Activated CD4-positive, CD25-positive, alpha-beta regulatory T cell treated with anti-CD3 and anti-CD28 coated beads, Interleukin-2, amount 50 U/mL, for 24 hours (primary cell): ENCODE measurements around the gene TXNRD2.
A peak's percentile ranks its signal among the peaks of the same experiment; 100 is the strongest.

Source experiments
- ATAC-seq, 2 donors: fragments of 150-1000 bp; cut with Tn5 transposase; one replicate each; pipeline ENCODE4 v1.10.0; 2021; ENCODE audit warnings: mild to moderate bottlenecking in 1 of 2, moderate library complexity in 1 of 2

The TXNRD2 gene

DNA sequence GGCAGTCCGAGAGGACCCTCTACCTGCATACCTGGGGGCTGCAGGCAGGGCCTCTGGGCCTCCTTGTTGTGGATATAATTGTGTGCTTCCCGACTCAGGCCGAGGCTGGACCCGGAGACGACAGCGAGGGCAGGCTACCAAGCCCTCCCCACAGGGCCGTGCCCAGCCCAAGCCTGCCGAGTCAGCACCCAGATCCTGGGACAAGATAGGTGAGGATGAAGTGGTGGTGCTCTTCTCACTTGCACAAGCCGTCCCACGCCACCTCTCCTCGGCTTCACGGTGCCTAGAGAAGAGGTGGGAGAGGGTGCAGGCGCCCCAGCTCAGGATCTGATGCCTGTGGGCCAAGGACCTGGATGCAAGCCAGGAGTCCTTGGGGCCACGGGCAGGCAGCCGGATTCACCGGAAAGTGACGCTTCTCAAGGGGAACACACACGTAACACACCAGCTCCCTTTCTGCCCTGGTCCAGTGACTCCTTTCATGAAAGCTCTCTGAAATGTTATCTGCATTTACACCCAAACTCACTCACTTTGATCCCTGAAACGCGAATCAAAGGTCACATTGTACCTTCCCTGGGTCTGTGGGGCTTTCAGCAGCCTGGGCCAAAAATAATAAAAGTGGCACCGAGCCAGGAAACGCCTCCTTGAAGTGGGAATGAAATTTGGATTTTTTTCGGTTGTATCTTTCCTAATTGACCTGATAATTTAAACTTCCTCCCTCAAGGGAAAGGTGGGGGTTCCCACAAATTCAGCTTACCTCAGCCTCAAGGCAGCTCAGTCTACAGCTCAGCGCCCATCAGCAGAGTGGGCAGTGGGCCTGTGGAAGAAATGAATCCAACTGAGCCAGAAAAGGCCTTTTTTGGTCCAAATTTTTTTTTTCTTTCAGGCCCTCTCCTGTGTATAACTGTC is 85.9 kb downstream of the TXNRD2 start:
- peak; percentile 24 to 30 for ATAC-seq

DNA sequence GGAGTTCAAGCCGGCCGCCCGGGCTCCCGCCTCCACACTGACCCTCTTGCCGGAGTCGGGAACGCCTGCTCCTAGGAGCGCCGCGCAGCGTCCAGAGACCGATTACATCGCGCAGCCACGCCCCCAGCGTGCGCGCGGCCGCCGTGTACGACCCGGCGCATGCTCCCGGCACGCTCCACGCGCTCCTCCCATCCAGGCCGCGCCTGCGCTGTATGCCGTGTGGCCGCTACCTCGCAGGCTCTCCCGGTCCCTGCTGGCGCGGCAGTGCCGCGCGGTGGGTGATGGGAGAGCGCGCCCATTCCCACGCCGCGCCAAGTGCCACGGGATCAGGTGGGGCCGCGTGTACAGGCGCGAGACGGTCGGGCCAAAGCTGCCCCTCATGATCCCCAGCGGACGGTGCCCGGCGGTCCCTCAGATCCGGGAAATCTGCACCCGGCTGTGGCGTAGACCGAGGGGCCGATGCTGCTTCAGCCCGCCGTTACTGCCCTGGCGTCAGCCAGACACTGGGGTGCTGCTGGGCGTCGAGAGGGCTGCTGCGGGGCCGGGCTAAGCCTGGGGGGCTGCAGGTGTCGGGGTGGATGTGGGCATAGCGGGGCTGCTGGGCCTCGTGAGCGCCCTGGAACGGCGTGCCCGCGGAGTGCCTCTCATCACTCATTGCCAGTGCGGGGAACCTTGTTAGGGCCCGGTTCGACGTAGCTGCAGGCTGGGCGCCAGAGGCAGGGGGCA is 86.7 kb downstream of the TXNRD2 start, which contains the start of the genes GNB1L and RTL10:
GNB1L (minus strand) TSS at position 97 of the 726 bp plus-strand sequence. CDS start 33,519 bp downstream, outside the sequence.
RTL10 (minus strand) TSS at position 97 of the 726 bp plus-strand sequence. CDS start 2,613 bp downstream, outside the sequence.
- peak; percentile 91 to 92 for ATAC-seq

- ATAC-seq: no peak
Measured at GRCh38 chr22:19853879-19854777, 87.5 kb downstream of the TXNRD2 start.

- no peak for ATAC-seq
Measured at GRCh38 chr22:19853058-19853878, 88.3 kb downstream of the TXNRD2 start.

DNA sequence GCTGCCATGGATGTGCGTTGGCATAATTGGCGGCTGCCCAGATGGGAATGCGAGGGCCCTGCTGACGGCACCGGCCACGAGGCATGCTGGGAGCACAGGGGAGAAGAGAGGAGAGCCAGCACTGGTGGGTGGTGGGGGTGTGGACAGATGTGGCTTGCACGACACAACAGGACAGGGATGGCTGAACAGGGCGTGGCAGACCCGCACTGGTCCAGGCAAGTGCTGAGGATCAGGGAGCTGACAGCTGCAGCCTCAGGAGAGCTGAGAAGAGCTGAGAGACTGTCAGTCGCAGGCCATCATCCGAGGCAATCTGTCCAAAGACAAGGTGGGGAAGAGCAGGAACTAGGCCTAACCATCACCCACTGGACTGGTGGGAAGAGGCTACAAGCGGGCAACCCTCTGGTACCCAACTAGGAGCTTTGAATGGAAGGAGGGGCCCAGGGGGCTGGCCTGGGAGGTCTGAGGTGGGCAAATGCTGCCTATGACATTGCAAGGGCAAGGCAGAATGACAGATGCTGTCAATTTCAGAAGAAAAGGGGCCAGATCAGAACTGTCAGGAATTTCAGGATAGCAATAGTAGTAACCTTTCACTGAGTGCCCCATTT is 89.3 kb downstream of the TXNRD2 start:
- no peak for ATAC-seq

DNA sequence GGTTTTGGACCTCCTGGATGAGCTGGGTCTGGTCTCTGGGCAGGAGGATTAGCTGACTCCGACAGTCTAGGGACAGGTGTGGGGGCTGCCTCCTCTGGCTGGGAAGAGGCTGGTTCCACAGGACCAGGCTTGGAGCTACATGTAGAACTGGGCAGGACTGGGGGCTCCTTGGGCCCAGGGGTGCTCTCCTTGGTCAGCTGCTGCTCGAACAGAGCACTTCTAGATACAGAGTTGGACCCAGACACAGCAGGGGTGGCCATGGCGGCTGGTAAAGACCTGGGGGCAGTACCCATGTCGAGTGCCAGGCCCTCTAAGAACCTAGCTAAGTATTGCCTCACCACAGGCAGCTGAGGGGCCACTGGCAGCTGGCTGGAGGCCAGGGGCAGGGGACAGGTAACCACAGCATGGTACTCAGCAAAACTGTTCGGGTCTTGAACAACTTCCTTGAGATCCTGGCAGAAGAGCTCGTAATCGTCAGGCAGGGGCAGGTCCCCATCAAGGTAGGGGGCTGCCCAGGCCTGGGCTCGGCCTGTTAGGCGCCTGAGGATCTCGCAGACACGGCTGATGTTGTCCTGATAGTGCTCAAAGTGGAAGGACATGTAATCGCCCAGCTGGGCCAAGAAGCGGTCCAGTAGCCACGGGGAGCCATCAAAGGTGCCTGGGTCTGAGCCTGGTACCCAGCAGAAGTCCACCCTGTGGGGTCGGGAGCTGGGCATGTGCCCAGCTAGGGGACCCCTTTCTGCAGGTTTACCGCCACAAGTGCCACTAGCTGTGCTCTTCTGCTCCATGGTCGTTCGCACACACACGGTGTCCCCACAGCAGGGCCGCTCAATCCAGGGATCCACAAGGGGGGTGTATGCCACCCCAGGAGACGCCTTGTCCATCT is 90.1 kb downstream of the TXNRD2 start:
- no peak for ATAC-seq

DNA sequence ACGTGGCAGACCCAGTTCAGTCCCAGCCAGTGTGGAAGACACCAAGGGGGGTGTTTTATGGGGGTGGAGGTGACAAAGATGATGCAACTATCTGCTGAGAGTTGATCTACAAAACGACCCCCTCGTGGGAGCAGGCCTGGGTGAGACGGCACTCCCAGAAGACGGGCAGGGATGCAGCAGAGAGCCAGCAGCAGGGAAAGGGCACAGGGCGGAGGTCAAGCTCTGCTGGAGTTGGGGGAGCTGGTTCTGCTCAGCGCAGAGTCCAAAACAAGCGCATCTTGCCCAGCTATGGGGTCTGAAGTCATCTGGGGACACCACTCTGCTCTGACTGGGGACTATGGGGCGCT is 90.9 kb downstream of the TXNRD2 start:
- ATAC-seq: no peak

GRCh38 chr22:19849835-19850762 is 91.5 kb downstream of the TXNRD2 start:
- no peak for ATAC-seq

- ATAC-seq: no peak
Measured at GRCh38 chr22:19848298-19849224, 93.1 kb downstream of the TXNRD2 start.

GRCh38 chr22:19847345-19847632 is 94.3 kb downstream of the TXNRD2 start:
- no peak for ATAC-seq

DNA sequence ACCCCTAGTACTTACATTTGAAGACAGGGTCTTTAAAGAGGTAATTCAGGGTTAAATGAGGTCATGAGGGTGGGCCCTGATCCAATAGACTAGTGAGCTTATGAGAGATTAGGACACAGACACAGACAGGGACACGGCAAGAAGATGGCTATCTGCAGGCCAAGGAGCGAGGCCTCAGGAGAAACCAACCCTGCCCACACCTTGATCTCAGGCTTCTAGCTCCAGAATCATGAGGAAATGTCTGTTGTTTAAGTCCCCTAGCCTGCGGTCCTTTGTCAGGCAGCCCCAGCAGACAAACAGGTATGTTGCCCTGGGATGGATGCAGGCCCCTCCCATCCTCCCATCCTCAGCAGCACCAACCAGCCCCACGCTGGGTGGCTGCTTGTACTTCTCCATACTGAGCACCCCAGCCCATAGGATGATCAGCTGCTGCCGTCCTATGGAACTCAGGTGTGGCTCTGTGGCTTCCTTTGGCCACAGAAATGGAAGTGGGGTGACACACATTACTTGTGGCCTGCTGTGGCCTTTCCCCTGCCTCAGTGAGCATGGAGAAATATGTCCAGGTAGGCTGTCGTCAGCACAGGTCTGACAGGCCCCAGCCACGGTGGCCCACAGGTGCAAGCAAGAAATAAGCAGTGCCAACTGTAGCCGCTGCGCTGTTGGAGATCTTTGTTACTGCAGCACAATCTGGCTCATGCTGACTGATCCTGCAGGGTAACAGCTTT is 94.8 kb downstream of the TXNRD2 start:
- ATAC-seq: no peak

DNA sequence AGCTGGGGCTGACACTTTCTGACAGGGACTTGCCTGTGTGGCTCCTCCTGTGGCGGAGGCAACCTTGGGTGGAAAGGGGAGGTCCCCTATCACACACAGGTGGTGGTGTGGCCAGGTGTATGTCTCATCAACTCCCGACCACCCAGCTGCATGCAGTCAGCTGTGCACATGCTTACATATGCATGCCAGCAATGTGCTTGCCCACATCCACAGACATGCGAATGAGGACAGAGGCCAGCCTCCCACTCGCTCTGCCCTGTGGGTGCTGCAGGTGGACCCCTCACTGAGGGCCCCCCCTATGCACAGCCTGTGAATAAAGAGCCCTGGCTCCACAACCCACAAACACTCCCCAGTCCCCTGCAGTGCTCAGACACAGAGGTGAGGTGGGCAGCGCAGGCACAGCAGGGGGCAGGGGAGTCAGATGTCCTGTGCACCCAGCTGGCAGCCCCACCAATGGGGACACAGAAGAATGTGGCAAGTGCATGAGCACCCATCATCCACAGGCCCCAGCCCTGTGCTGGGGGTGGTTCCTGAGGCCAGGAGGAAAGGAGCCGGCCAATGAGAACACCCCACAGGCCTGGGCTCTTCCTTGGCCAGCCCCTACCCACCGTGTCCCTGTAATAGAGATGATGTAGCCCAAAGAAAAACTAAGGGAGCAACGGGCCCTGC is 96.4 kb downstream of the TXNRD2 start:
- ATAC-seq: peak in 1 of 2 donors; percentile 36

DNA sequence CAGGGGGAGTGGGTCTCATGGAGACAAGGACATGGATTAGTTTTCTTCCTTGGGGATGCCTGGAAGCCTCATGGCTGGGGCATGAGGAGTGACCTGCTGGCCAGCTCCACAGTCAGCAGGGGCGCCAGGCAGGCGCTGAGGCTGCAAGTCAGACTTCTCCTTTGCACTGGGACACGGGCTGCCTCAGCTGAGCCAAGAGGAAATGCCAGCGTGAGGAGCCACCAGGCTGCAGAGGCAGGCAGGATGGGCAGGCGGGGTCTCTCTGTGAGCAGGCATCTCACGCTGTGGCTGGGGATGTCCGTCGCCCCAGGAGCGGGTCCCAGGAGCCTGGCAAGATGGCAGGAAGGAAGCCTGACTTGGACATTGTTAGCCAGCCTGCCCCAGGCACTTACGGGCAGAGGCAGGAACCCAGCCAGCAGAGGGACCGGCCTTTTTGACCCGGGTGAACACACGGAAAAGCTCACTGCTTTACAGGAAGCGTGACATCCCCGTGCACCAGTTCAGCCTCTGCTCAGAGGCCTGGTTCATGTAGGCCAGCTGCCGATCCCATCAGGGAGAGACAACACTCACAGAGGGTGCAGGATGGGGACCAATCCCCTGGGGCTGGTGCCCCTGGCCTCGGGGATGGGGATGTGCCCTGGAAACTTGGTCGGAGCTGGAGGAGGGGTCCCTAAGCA is 97.1 kb downstream of the TXNRD2 start:
- ATAC-seq: peak in 1 of 2 donors; percentile 26

DNA sequence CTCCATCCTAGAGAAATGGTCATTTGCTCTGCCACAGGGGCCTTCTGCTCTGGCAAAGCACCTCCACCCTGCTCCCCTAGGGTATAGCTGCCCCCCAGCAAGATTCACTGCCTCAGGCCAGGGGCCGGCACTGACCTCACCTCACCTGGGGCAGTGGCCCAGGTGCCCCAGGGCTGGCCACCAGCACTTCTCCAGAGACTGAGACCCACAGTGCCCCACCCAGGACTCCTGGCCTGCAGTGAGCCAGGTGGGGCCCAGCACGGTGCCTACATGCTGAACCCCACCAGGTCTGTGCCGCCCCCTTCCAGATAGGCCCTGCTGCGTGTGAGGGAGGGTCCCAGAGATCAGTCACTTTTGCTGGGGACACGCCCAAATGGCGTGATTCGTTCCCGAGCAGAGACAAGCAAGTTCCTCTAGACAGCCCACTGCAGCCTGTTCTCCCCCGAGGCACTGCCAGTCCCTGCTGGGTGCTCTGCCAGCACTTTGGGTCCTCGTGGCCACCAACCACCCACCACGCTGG is 97.7 kb downstream of the TXNRD2 start:
- no peak for ATAC-seq

GRCh38 chr22:19843107-19843856 is 98.3 kb downstream of the TXNRD2 start:
- no peak for ATAC-seq
